Diencephalon (tissue), 1 donor: ENCODE measurements around the gene RCOR2. TPM values are rescaled to one million over a fixed set of nuclear protein-coding genes. Genes with fewer than 3 reads are reported as not detected.

Experiments used
- small RNA-seq: library from RNA; depleted of rRNA; stranded (forward); fragments of <200 nt; gene quantifications from one replicate; pipeline ENCODE3, GENCODE V24; 2014
- total RNA-seq: library from RNA; depleted of rRNA; stranded (reverse); fragments of >200 nt; gene quantifications from one replicate; pipeline ENCODE4 v1.2.3, GENCODE V29; 2014

The RCOR2 gene
- total RNA-seq: 12.0 TPM

DNA sequence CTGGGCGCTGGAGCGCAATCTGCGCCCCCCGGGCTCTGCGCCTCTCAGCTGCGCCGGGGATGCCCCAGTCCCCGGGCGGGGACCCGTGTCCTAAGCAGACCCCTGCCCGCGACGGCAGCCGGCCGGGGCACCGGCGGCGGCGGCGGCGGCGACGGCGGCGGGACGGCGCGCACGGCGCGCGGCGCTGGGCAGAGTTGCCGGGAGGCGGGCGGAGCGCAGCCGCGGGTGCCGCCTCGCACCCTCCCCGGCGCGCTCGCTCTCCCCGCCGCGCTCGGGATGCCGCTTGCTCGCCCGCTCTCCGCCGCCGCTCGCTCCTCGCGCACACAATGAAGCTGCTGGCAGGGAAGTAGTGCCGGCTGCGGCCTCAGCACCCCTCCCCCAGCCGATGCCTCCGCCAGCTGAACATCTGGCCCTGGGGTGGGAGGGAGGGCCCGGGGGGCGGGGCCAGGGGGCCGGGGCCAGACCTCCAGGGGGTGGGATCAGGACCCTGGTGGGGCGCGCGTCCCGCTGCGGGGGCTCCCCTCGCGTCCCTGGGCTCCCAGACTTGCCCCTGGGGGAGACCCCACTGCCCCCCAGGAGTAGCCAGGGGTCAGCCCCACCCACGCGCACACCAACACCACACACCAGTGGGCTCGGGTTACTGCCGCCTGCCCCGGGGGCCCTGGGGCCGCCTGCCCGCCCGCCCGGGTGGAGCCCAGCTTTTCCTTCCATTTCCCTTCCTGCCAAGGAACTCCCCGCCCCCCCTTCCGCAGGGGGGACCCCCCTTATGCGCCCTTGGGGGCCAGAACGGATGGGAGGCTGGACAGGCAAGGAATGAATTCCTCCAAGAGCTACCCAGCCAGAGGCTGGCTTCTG, at the start of gene RCOR2:
Gene RCOR2 (minus strand): TSS at position 328 of the 855 bp plus-strand sequence. CDS start 708 bp downstream, outside the sequence.

DNA sequence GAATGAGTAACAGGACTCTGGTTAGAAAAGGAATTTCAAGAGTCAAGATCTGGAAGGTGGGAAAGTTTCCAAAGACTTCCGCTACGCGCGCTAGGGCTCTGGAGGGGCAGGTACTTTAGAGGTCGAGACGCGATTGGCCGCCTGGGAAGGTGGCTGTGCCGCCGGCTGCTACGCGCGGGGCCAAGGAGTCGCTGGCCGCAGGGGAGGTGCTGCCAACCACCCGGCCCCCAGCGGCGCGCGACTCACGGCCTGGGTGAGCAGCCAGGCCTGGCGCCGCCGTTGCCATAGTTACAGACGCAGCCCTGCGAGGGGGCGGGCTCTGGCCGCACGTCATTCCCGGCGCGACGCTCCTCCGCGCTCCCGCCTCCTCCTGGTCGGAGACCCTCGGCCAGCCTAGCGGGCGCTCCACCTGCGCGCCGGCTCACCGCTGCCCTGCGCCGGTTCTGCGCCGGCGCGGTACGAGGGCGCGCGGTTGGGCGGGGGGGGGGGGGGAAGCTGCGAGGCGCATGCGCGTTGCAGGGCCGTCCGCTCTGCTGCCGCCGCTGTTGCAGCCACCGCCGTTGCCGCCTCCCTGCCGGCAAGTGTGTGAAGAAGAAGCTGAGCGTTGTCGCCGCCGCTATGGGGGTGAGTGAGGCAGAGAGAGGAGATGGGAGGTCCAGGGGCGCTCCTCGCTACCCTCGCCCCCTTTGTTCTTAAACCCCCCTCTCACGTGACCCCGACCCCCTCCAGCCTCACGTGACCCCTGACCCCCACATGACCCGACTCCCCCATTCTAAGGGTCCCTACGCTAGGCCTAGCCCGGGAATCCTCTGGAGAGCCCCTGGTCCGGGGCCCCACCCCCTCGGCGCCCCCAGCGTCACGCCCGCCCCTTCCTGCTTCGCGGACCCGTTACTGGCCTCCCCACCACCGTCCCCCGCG, 21.8 kb upstream of the RCOR2 start, which contains the start of gene NAA40:
Gene NAA40 (plus strand): TSS at position 524 of the 918 bp plus-strand sequence. CDS start 95 bp downstream, at position 619.

Small RNA genes lying within 50 kb of the gene (small RNA-seq; reads per million reads assigned to genes)
- not detected for gene RNU6-1306P

Other genes starting within 250 kb of the RCOR2 start
- gene ATL3, start 245.8 kb downstream of the RCOR2 start, total RNA-seq: 30.9 TPM
- gene RTN3, start 235.7 kb downstream of the RCOR2 start, total RNA-seq: 391 TPM
- 32.1 TPM for gene ZFTA, start 148.4 kb downstream of the RCOR2 start, total RNA-seq
- gene SPINDOC, start 103.7 kb downstream of the RCOR2 start, total RNA-seq: 12.7 TPM
- 18.2 TPM for gene MARK2, start 78.1 kb downstream of the RCOR2 start, total RNA-seq
- 19.8 TPM for gene NAA40, start 21.8 kb upstream of the RCOR2 start, total RNA-seq
- 296 TPM for gene COX8A, start 57.5 kb upstream of the RCOR2 start, total RNA-seq
- gene OTUB1, start 69.3 kb upstream of the RCOR2 start, total RNA-seq: 43.8 TPM
- gene FLRT1, start 118.8 kb upstream of the RCOR2 start, total RNA-seq: 12.0 TPM
- gene MACROD1, start 248.9 kb upstream of the RCOR2 start, total RNA-seq: 8.8 TPM